Activated CD4-positive, alpha-beta T cell treated with anti-CD3 and anti-CD28 coated beads for 24 hours (primary cell): Measurements from ENCODE around the gene POMT1.

Experiments
- DNase-seq, 2 donors: peaks; one replicate each; pipeline ENCODE4 v3.0.0-alpha.2; 2020; ENCODE audit warnings: low read depth in 2 of 2

The POMT1 gene

GRCh38 chr9:131476777-131477345 is 25.9 kb upstream of the POMT1 start:
- no peak for DNase-seq

DNA sequence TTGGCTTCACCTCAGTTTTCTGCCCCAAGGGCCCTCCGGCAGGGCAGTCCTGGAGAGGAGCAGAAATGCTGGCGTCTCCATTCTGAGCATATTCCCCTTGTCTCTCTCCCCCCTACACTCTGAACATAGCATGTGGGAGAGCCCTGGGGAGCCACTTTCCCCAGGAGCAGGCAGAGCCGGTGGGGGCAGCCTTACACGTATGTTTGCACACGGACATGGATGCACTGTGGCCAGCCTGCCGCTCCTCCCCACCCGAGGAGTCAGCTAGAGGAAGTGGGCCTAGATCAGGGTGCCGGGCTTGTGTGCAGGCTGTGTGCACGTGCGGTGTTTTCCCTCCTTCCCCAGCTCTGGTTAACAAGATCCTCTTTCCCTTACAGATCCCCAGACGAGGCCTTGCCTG is 25.4 kb upstream of the POMT1 start:
- DNase-seq: no peak

- DNase-seq: no peak
Measured at GRCh38 chr9:131477816-131478419, 24.8 kb upstream of the POMT1 start.

GRCh38 chr9:131478421-131478868 is 24.3 kb upstream of the POMT1 start:
- DNase-seq: peak; percentile 36 to 45

DNA sequence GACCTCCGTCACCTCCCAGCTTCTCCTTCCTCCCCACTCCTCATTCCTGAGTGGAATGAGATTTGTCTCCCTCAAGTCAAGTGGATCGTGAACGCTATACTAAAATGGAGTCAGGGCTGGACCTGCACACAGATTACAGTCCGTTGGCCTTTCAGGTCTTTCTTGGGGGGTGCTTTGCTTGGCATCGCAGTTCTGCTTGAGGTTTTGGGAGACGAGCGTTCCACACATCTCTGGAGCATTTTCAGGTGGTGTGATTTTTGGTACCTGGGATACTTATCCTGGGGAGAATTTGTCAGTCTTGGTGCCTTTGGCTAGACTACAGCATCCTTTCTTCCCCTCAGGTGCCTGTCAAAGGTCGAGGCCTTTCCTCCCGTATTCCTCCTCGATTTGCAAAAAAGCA is 23.8 kb upstream of the POMT1 start:
- DNase-seq: no peak

GRCh38 chr9:131480258-131480657 is 22.5 kb upstream of the POMT1 start:
- DNase-seq: no peak

DNA sequence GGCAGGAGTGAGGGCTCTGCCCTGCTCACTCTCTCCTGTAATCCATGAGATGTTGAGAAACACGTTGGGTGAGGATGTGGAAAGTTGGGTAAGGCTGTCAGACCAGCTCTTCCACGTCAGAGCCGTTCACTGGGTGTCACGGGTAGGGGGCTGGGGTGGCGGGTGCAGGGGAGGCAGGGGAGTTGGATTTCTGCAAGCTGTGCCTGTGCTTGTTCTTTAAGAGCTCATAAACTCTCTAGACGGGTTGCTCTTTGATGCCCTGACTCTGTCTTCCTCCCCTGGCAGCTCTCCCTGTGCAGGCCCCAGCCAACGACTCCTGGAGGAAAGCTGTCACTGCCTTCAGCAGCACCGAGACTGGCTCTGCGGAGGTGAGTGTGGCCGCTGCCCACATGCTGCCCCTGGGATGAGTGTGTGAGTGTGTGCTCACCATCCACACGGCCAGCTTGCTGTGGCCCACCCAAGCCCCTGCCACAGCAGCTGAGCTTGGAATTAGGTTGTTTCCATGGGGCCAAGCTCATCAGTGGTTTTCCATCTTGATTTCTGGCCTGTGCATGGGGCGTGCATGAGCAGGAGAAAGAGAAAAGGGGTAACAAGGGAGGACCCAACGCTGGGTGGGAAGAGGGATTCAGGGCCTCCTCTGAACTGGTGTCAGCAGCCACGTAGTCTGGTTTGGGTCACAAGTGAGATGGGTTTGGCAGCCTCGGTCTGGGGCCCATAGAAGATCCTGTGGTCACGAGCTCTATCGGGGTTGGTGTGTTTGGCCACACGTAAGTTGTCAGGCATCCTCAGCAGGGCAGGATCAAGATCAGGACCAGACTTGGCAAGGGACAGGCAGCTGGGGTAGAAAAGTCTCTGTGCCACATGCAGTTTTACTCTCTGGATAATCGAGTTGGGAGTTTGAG is 21.0 kb upstream of the POMT1 start:
- no peak for DNase-seq

DNA sequence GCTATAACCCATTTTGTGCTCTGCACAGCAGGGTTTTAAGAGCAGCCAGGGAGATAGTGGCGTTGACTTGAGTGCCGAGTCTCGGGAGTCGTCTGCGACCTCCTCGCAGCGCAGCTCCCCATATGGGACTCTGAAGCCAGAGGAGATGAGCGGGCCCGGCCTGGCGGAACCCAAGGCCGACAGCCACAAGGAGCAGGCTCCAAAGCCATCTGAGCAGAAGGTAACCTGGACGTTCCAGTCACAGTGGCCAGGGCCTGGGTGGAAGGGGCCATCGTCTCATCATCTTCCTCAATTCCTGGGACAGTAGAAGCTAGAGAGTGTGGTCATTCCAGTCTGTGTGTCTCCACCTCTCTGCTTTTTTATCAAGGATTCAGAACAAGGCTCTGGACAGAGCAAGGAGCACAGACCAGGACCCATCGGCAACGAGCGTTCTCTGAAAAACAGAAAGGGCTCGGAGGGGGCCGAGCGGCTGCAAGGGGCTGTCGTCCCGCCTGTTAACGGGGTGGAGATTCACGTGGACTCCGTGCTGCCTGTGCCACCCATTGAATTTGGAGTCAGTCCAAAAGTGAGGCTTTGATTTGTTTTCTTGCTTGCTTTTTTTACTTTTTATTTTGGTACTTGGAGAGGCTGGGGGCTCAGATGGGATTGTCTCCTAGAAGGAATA is 20.2 kb upstream of the POMT1 start:
- no peak for DNase-seq

DNA sequence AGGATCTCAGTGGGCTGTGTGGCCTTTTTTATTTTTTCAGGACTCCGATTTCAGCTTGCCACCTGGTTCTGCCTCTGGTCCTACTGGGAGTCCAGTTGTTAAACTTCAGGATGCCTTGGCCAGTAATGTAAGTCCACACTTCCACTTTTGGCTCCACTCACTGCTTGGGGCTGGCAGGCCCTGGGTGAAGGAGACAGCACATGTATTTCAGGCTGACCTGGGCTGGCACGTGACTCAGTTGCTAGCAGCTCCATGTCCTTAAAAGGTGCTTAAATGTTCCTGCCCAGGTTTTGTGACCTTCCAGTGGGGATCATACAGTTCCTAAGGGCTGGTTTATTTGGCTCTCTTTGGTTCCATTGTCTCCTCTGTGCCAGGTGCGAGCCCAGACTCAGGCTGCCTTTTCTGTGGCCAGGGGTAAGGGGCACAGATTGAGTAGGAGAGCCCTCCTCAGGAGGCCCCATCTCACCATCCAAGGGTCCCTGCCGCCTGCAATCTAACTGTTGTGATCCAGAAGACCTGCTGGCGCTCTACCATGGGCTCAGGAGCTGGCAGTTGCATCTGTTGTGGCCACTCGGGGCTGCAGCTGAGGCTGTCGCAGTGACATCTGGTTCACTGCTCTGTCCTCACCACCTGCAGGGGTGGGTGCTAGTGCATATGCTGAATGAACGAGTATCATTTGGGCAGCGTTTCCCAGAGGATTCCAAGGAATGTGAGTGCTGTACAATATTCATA is 19.2 kb upstream of the POMT1 start:
- no peak for DNase-seq

DNA sequence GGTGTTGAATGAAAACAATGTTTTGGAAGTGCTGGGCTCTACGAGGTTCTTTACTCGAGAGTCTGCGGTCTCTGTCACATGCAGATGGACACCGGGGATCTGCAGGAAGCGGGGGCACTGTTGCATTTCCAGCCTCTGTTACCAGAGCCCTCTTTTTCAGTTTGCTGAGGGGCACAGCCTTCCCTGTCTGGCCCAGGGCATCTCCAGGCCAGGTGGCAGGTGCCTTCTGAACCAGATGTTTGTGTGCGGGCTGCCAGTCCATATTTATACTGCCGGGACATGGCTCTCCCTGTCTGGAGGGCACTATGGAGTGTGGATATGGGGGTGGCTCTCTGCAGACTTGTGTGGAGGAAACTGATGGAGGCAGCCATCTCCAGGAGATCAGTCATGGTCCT is 18.7 kb upstream of the POMT1 start:
- DNase-seq: no peak

DNA sequence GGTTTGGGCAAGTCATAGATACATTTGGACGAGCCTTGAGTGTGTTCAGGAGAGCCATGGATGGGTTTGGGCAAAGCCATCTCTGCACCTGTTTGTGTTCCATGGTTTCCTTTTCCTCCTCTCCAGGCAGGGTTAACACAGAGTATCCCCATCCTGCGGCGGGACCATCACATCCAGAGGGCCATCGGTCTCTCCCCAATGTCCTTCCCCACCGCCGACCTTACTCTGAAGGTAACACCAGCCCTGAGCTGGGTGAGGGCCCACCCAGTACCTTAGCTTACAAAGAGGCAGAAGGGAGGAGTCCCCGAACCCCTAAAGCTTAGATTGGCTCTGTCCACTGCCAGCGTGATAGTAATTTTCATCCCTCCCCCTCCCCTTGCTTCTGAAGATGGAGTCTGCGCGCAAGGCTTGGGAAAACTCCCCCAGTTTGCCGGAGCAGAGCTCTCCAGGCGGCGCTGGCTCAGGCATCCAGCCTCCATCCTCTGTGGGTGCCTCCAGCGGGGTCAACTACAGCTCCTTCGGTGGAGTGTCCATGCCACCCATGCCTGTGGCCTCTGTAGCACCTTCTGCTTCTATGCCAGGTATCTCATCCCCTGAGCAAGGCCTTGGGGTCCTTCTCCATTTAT is 18.0 kb upstream of the POMT1 start:
- DNase-seq: no peak

GRCh38 chr9:131485206-131485605 is 17.5 kb upstream of the POMT1 start:
- DNase-seq: no peak

DNA sequence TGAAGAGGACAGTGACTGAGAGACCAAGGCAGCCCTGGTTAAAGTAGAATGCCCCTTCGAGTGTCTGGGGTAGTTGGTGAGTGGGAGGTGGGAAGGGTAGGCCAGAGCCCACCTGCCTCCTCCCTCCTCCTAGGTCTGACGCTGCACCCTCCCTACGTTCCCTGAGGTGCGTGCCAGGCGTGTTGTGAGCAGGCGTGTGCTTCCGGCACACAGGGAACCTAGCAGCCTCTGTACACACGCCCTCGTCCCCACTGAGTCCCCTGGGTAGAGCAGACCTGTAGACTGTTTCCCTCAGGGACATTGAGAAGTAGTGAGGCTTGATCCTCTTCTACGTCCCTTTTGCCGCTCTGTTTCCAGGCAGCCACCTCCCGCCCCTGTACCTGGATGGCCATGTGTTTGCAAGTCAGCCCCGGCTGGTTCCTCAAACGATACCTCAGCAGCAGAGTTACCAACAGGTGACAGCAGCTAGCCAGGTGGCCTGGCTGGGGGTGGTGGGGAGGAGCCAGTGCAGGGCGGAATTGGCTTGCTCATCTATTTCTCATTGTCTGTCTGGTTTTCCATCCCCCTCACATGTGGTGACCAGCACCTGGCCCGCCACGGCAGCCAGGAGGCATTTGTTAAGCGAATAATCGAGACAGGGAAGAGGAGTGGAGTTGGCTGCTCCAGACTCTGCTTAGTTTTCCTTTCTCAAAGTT is 16.8 kb upstream of the POMT1 start:
- no peak for DNase-seq

DNA sequence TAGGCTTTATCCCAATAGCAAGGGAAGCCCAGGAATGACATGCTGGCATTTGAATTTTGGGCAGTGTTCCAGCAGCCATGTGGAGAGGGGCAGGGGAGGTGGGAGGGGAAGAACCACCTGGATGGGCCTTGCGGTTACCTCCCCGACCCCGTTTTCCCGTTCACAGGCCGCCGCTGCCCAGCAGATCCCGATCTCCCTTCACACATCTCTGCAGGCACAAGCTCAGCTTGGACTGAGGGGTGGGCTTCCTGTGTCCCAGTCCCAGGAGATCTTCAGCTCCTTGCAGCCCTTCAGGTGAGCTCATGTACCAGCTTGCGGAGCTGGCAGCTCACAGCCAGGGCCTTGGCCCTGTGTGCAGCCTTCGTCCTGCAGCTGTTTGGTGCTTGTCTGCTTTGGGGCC is 15.7 kb upstream of the POMT1 start:
- no peak for DNase-seq

DNA sequence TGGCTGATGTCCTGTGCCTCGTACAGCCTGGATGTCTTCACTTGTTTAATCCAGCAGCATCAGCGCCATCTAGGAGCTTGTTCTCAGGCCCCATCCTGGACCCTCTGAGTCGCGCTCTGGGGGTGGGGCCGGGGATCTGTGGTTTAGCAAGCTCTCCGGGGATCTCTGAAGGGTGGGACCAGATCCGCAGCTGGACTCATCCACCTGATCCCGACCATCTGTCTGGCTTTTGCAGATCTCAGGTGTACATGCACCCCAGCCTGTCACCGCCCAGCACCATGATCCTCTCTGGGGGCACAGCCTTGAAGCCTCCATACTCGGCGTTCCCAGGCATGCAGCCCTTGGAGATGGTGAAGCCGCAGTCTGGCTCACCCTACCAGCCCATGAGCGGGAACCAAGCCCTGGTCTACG is 15.1 kb upstream of the POMT1 start:
- DNase-seq: no peak

DNA sequence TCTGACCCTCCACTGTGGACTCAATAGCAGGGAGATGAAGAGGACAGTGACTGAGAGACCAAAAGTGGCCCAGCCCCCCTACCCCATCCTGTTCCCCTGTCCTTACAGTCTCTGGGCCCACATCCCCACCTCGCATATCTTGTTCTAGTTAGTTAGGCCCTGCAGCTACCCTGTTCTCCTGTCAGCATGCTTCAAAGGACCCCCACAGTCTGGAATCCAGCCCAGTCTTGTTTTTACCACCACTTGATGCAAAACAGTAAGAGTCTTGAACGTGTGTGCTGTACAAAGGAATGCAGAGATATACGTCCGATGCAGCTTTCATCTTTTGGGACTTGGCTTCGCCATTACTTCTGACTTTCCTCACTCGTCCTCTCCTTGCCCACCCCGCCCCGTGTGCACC is 12.2 kb upstream of the POMT1 start:
- DNase-seq: no peak

GRCh38 chr9:131491001-131491710 is 11.6 kb upstream of the POMT1 start:
- no peak for DNase-seq

DNA sequence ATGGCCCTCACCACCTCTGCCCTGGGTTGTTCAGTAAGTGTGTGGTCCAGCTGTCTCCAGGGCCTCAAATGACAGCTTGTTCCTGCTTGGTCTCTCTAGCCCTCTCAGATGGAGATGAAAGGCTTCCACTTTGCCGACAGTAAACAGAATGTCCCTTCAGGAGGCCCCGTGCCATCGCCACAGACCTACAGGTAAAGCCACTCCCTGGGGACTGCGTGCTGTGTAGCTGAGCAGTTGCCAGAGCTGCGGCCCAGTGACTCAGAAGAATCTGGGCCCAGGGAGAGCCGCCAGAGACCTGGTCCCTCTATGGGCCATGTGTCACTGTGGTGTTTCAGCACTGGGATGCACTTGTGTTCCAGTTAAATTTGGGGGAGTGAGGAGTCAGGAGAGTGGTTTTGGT is 10.6 kb upstream of the POMT1 start:
- DNase-seq: no peak

DNA sequence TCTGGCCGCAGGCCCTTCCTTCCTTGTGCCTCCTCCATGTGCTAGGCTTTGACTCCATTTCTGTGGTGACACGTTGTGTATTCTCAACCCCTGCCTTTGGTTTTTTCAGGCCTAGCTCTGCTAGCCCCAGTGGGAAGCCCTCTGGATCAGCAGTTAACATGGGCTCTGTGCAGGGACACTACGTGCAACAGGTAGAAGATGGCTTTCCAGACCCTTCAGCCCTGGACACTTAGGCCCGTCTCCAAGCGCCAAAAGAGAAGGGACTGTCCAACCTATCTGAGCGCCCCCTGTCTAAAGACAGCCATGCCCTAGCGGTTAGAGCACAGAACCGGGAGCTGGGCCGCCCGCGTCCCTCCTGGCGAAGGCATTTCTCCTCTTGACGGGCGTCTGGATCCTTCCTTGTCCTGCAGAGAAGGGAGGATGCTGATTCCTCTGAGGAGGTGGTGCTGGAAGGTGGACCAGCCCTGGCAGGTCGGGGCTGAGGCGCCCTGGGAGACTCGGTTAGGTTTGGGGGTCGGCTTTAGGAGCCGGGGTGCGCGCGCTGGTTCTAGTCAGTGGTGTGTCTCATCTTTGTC is 8.3 kb upstream of the POMT1 start:
- no peak for DNase-seq

- DNase-seq: no peak
Measured at GRCh38 chr9:131495785-131496184, 6.9 kb upstream of the POMT1 start.
